ENCODE data around the gene MRNIP. TPM values are rescaled to one million over a fixed set of nuclear protein-coding genes. Genes with fewer than 3 reads are reported as not detected.

The MRNIP gene
- total RNA-seq, 1 donor: 13.2 TPM

GRCh38 chr5:179869101-179869500, 10.5 kb upstream of the MRNIP start:
- Histone ChIP-seq H3K27me3 (ENCODE audit: insufficient read depth, low read length) (no peaks in the 10 kb centered on the region), H3K9me3 (ENCODE audit: low read depth, low read length) (no peaks in the 10 kb centered on the region), H3K4me1 (ENCODE audit: insufficient read depth, low read length) (no peaks in the 10 kb centered on the region), H3K4me3 (ENCODE audit: low read length) (no peak overlapping the region)

- Histone ChIP-seq H3K4me3 (ENCODE audit: low read length) (no peak overlapping the region), H3K4me1 (ENCODE audit: insufficient read depth, low read length) (no peaks in the 10 kb centered on the region), H3K27me3 (ENCODE audit: insufficient read depth, low read length) (no peaks in the 10 kb centered on the region), H3K9me3 (ENCODE audit: low read depth, low read length) (no peaks in the 10 kb centered on the region)
These were observed 9.9 kb upstream of the MRNIP start for GRCh38 chr5:179868541-179868940.

GRCh38 chr5:179867476-179867875, 8.9 kb upstream of the MRNIP start:
- Histone ChIP-seq H3K27me3 (ENCODE audit: insufficient read depth, low read length) (no peaks in the 10 kb centered on the region), H3K4me3 (ENCODE audit: low read length) (no peak overlapping the region), H3K9me3 (ENCODE audit: low read depth, low read length) (no peaks in the 10 kb centered on the region), H3K4me1 (ENCODE audit: insufficient read depth, low read length) (no peaks in the 10 kb centered on the region)

GRCh38 chr5:179867079-179867465, 8.5 kb upstream of the MRNIP start:
- Histone ChIP-seq H3K9me3 (ENCODE audit: low read depth, low read length) (no peaks in the 10 kb centered on the region), H3K27me3 (ENCODE audit: insufficient read depth, low read length) (no peaks in the 10 kb centered on the region), H3K4me3 (ENCODE audit: low read length) (no peak overlapping the region), H3K4me1 (ENCODE audit: insufficient read depth, low read length) (no peaks in the 10 kb centered on the region)

GRCh38 chr5:179866241-179867078, 7.8 kb upstream of the MRNIP start:
- H3K27me3 ChIP-seq (ENCODE audit: insufficient read depth, low read length): no peaks in the 10 kb centered on the region
- H3K9me3 ChIP-seq (ENCODE audit: low read depth, low read length): no peaks in the 10 kb centered on the region
- H3K4me1 ChIP-seq (ENCODE audit: insufficient read depth, low read length): no peaks in the 10 kb centered on the region
- H3K4me3 ChIP-seq (ENCODE audit: low read length): no peak overlapping the region

- Histone ChIP-seq H3K4me1 (ENCODE audit: insufficient read depth, low read length) (no peaks in the 10 kb centered on the region), H3K4me3 (ENCODE audit: low read length) (no peak overlapping the region), H3K27me3 (ENCODE audit: insufficient read depth, low read length) (no peaks in the 10 kb centered on the region), H3K9me3 (ENCODE audit: low read depth, low read length) (no peaks in the 10 kb centered on the region)
These were observed 7.0 kb upstream of the MRNIP start for GRCh38 chr5:179865491-179866240.

DNA sequence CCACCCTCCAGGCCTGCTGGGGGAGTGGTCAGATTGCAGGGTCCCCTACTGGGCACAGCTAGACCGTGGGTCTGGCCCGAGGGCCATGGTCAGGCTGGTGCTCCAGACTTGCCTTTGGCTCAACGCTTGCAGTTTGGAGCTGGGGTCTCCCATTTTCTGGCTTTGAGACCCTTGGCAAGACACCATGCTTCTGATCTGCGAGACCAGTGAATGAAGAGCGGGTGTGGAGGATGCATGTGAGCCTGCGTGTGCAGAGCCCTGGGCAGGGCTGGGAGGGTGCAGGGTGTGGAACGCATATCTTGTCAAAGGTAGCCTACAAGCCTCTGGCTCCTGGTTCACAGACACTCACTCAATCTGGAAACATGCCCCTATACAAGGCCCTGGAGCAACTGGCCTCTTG, 6.1 kb upstream of the MRNIP start:
- Histone ChIP-seq H3K9me3 (ENCODE audit: low read depth, low read length) (no peaks in the 10 kb centered on the region), H3K4me3 (ENCODE audit: low read length) (no peak overlapping the region), H3K27me3 (ENCODE audit: insufficient read depth, low read length) (no peaks in the 10 kb centered on the region), H3K4me1 (ENCODE audit: insufficient read depth, low read length) (peaks cover under 1% of the 10 kb centered on the region)

GRCh38 chr5:179863449-179864085, 5.0 kb upstream of the MRNIP start:
- Histone ChIP-seq H3K27me3 (ENCODE audit: insufficient read depth, low read length) (no peaks in the 10 kb centered on the region), H3K9me3 (ENCODE audit: low read depth, low read length) (no peaks in the 10 kb centered on the region), H3K4me3 (ENCODE audit: low read length) (no peak overlapping the region), H3K4me1 (ENCODE audit: insufficient read depth, low read length) (peaks cover 8% of the 10 kb centered on the region)

DNA sequence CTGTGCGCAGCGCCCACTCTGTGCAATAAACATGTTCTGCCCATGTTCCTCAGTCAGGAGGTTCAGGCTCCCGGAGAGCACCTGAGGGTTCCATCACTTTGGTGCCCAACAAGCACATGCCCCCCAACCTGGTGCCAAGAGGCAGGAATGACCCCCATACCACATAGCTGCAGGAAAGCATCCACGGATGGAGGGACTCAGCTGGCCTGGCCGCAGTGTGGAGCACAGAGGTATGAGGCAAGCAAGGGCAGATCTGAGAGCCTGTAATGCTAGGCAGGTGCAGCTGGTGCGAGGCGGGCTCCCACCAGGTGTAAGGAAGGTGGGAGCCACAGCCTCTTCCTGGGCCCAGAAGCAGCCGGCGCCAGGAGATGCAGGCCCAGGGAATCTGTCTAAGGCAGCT, 4.3 kb upstream of the MRNIP start:
- Histone ChIP-seq H3K27me3 (ENCODE audit: insufficient read depth, low read length) (no peaks in the 10 kb centered on the region), H3K4me1 (ENCODE audit: insufficient read depth, low read length) (peaks cover 11% of the 10 kb centered on the region), H3K4me3 (ENCODE audit: low read length) (no peak overlapping the region), H3K9me3 (ENCODE audit: low read depth, low read length) (no peaks in the 10 kb centered on the region)

DNA sequence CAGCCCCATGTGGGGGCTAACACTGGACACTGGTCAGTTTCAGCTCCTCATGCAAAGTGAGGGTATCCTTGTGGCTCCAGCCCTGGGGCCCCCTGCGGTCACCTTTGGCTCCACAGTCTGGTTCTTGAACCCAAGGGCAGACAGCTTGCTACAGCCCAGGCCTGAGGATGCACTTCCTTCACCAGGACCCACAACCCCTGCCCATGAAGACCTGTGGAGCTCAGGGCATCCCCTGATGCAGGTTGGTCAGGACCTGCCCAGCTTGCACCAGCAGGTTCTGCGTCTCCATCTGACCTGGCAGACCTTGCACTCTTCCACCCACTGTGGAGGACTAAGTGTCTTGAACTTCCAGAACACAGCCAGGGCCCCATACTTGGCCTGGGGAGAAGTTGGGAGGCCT, 3.7 kb upstream of the MRNIP start:
- Histone ChIP-seq H3K27me3 (ENCODE audit: insufficient read depth, low read length) (no peaks in the 10 kb centered on the region), H3K4me1 (ENCODE audit: insufficient read depth, low read length) (peaks cover 16% of the 10 kb centered on the region), H3K9me3 (ENCODE audit: low read depth, low read length) (no peaks in the 10 kb centered on the region), H3K4me3 (ENCODE audit: low read length) (no peak overlapping the region)

- H3K9me3 ChIP-seq (ENCODE audit: low read depth, low read length): no peaks in the 10 kb centered on the region
- peaks cover 16% of the 10 kb centered on the region for H3K4me1 ChIP-seq (ENCODE audit: insufficient read depth, low read length)
- no peak overlapping the region for H3K4me3 ChIP-seq (ENCODE audit: low read length)
- no peaks in the 10 kb centered on the region for H3K27me3 ChIP-seq (ENCODE audit: insufficient read depth, low read length)
These were observed 1.7 kb upstream of the MRNIP start for GRCh38 chr5:179860301-179860700.

DNA sequence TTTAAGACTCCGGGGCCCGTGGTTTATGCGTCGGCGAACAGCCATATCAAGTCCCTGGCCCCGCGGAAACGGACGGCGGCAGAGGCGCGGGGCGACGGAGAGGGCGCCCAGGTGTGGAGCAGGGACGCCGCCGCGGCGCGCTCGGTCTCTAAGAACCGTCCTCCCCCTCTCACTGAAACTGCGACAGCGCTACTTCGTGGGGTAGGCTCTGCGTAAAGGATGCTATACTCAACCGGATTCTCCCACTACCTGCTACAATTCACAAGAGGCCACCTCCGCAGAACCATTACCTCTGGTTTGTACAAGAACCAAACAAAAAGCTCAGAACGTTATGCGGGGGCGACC, 404 bp downstream of the MRNIP start:
- Histone ChIP-seq H3K27me3 (ENCODE audit: insufficient read depth, low read length) (no peaks in the 10 kb centered on the region), H3K4me1 (ENCODE audit: insufficient read depth, low read length) (peaks cover 18% of the 10 kb centered on the region), H3K4me3 (ENCODE audit: low read length) (peak overlapping the region; percentile 82), H3K9me3 (ENCODE audit: low read depth, low read length) (no peaks in the 10 kb centered on the region)

DNA sequence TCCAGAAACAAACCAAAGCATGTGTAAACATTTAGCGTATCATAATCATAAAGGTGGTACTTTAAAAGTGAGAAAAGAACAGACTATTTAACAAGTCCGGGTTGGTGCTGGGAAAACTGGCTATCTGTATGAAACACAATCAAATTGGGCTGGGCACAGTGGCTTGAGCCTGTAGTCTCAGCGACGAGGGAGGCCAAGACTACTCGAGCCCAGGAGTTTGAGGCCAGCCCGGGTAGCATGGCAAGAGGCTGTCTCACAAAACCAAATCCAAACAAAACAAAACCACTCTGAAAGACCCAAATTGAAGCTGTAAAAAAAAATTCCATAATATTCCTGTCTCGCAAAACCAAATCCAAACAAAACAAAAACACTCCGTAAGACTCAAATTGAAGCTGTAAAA, 4.3 kb downstream of the MRNIP start:
- H3K4me3 ChIP-seq (ENCODE audit: low read length): no peak overlapping the region
- no peaks in the 10 kb centered on the region for H3K9me3 ChIP-seq (ENCODE audit: low read depth, low read length)
- no peaks in the 10 kb centered on the region for H3K27me3 ChIP-seq (ENCODE audit: insufficient read depth, low read length)
- peaks cover 28% of the 10 kb centered on the region for H3K4me1 ChIP-seq (ENCODE audit: insufficient read depth, low read length)

DNA sequence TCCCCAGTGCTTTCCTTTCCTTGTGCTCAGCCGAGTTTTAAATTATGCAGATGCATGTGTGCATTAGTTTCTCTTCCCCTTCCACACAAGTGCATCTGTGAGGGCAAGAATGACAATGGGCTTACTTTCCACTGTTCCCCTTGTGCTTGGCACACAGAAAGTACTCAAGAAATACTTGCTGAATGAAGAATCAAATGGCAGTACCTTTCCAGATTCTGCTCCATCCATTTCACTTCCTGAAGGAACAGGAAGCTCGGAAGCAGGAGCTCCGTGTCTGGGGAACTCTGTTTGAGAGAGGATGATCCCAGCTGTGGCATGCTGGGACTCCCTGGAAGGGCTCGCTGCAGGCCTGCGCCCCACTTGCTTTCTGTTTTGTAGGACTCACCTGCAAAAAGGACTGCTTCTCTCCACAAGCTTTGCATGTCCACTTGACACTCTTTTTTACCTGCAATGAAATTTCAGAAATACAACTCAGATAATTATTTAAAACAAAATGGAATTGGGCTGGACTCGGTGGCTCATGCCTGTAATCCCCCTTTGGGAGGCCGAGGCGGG, 5.5 kb downstream of the MRNIP start:
- H3K9me3 ChIP-seq (ENCODE audit: low read depth, low read length): no peaks in the 10 kb centered on the region
- no peak overlapping the region for H3K4me3 ChIP-seq (ENCODE audit: low read length)
- no peaks in the 10 kb centered on the region for H3K27me3 ChIP-seq (ENCODE audit: insufficient read depth, low read length)
- H3K4me1 ChIP-seq (ENCODE audit: insufficient read depth, low read length): peaks cover 22% of the 10 kb centered on the region

DNA sequence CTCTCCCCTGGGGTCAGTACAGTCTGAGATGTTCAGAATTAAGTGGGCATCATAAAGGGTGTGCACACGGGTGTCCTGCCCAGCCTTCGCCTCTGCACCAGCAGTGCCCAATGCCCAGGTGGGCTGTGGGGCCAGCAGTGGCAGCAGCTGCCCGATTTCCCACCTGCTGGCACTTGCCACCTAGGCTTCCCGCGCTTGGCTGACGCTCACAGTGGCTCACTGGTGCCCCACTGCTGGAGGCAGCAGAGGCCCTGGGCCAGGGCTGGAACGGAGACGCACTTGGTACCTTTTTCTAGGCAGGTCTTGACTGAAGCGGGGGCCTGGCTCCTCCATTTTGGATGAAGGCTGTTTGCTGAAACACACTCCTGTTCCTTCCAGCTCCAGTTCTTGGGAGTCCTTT, 17.0 kb downstream of the MRNIP start:
- H3K27me3 ChIP-seq (ENCODE audit: insufficient read depth, low read length): no peaks in the 10 kb centered on the region
- no peaks in the 10 kb centered on the region for H3K9me3 ChIP-seq (ENCODE audit: low read depth, low read length)
- peaks cover 3% of the 10 kb centered on the region for H3K4me1 ChIP-seq (ENCODE audit: insufficient read depth, low read length)
- no peak overlapping the region for H3K4me3 ChIP-seq (ENCODE audit: low read length)
